ENCODE measurements around the gene PRPF31. TPM values are rescaled to one million over a fixed set of nuclear protein-coding genes. Genes with fewer than 3 reads are reported as not detected.

The PRPF31 gene
- total and polyA plus RNA-seq, 2 of the 13 experiments (the other 11 are each of a cell fraction or from before 2014, with no cell fraction given), result 23.8 to 63.8 TPM

DNA sequence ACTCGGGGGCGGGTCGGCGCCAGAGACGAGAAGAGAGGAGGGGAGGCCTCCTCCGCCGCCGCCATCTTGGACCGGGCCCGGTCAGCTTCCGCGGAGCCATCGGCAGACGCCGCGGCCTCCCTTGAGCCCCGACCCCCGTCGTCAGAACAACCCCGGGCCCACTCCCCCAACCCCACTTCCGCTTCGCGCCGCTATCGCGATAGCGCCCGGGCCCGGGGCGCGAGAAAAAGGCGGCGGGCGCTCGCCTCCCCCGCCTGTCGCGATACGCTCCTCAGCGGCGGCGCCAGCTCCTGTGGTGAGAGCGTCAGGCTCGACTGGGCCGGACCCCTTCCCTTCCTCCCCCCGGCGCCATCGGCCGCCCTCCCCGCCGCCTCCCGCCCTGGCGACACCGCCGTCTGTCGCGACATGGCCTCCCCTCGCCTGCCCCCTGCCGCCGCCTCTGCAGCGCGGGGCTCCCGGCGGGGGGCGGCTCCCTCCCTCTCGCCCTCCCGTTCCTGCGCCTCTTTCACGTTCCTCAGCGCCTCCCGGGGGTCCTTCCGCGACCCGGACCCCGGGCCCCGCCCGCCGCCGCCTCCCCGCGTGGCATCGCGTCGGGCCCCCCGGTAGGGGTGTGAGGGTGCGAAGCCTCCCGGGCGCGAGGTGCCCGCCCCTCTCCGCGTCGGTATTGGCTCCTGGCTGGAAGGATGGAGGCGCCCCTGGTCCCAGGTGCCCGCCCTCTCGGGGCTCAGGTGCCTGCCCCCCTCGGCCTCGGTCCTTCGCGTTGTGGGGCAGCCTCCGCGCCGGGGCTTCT is 22.3 kb downstream of the PRPF31 start, which contains the start of gene CNOT3 (continued):
- TF ChIP-seq GTF3A (CRISPR knock-in tag; conservative IDR thresholded peaks at IDR 0.05), result no peak
- TF ChIP-seq CBX1 (IDR thresholded peaks at IDR 0.05; ENCODE audit: low read depth), result no peak
- TF ChIP-seq, protein P1, sequence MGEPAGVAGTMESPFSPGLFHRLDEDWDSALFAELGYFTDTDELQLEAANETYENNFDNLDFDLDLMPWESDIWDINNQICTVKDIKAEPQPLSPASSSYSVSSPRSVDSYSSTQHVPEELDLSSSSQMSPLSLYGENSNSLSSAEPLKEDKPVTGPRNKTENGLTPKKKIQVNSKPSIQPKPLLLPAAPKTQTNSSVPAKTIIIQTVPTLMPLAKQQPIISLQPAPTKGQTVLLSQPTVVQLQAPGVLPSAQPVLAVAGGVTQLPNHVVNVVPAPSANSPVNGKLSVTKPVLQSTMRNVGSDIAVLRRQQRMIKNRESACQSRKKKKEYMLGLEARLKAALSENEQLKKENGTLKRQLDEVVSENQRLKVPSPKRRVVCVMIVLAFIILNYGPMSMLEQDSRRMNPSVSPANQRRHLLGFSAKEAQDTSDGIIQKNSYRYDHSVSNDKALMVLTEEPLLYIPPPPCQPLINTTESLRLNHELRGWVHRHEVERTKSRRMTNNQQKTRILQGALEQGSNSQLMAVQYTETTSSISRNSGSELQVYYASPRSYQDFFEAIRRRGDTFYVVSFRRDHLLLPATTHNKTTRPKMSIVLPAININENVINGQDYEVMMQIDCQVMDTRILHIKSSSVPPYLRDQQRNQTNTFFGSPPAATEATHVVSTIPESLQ (CRISPR knock-in tag; conservative IDR thresholded peaks at IDR 0.05), result no peak
- peak; percentile 36; the same call in 1 of the 2 replicates for TF ChIP-seq KMT2B (CRISPR knock-in tag; IDR thresholded peaks at IDR 0.05)
- TF ChIP-seq SP1 (IDR thresholded peaks at IDR 0.05), result no peak
- no peak for TF ChIP-seq SP1 (CRISPR knock-in tag; IDR thresholded peaks at IDR 0.05)
- no peak for TF ChIP-seq ZNF713 (CRISPR knock-in tag; IDR thresholded peaks at IDR 0.05)
- TF ChIP-seq, protein P2, sequence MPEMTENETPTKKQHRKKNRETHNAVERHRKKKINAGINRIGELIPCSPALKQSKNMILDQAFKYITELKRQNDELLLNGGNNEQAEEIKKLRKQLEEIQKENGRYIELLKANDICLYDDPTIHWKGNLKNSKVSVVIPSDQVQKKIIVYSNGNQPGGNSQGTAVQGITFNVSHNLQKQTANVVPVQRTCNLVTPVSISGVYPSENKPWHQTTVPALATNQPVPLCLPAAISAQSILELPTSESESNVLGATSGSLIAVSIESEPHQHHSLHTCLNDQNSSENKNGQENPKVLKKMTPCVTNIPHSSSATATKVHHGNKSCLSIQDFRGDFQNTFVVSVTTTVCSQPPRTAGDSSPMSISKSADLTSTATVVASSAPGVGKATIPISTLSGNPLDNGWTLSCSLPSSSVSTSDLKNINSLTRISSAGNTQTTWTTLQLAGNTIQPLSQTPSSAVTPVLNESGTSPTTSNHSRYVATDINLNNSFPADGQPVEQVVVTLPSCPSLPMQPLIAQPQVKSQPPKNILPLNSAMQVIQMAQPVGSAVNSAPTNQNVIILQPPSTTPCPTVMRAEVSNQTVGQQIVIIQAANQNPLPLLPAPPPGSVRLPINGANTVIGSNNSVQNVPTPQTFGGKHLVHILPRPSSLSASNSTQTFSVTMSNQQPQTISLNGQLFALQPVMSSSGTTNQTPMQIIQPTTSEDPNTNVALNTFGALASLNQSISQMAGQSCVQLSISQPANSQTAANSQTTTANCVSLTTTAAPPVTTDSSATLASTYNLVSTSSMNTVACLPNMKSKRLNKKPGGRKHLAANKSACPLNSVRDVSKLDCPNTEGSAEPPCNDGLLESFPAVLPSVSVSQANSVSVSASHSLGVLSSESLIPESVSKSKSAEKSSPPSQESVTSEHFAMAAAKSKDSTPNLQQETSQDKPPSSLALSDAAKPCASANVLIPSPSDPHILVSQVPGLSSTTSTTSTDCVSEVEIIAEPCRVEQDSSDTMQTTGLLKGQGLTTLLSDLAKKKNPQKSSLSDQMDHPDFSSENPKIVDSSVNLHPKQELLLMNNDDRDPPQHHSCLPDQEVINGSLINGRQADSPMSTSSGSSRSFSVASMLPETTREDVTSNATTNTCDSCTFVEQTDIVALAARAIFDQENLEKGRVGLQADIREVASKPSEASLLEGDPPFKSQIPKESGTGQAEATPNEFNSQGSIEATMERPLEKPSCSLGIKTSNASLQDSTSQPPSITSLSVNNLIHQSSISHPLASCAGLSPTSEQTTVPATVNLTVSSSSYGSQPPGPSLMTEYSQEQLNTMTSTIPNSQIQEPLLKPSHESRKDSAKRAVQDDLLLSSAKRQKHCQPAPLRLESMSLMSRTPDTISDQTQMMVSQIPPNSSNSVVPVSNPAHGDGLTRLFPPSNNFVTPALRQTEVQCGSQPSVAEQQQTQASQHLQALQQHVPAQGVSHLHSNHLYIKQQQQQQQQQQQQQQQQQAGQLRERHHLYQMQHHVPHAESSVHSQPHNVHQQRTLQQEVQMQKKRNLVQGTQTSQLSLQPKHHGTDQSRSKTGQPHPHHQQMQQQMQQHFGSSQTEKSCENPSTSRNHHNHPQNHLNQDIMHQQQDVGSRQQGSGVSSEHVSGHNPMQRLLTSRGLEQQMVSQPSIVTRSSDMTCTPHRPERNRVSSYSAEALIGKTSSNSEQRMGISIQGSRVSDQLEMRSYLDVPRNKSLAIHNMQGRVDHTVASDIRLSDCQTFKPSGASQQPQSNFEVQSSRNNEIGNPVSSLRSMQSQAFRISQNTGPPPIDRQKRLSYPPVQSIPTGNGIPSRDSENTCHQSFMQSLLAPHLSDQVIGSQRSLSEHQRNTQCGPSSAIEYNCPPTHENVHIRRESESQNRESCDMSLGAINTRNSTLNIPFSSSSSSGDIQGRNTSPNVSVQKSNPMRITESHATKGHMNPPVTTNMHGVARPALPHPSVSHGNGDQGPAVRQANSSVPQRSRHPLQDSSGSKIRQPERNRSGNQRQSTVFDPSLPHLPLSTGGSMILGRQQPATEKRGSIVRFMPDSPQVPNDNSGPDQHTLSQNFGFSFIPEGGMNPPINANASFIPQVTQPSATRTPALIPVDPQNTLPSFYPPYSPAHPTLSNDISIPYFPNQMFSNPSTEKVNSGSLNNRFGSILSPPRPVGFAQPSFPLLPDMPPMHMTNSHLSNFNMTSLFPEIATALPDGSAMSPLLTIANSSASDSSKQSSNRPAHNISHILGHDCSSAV (CRISPR knock-in tag; IDR thresholded peaks at IDR 0.05; ENCODE audit: borderline replicate concordance), result no peak
- no peak for TF ChIP-seq NFKBIZ (CRISPR knock-in tag; IDR thresholded peaks at IDR 0.05)
